ENCODE measurements around the gene ODF4.
A peak's percentile ranks its signal among the peaks of the same experiment; 100 is the strongest.
"Not testable (repeated sequence)": the region's sequence is repeated elsewhere in the genome, so short reads cannot be mapped to it uniquely, and the experiment has no call there.

The ODF4 gene

GRCh38 chr17:8392274-8392673 is 52.6 kb downstream of the ODF4 start:
- Mint-ChIP-seq H3K4me3 (no peak overlapping the region), H3K36me3 (no peaks in the 10 kb centered on the region), H3K4me1 (peaks cover 10% of the 10 kb centered on the region), H3K9me3 (no peaks in the 10 kb centered on the region), H3K27me3 (peaks cover 3% of the 10 kb centered on the region), H3K27ac (no peak overlapping the region)
- ATAC-seq: no peak

GRCh38 chr17:8392674-8393469 is 53.2 kb downstream of the ODF4 start:
- H3K4me1 Mint-ChIP-seq: peaks cover 10% of the 10 kb centered on the region
- H3K27ac Mint-ChIP-seq: peak overlapping the region; percentile 72
- H3K36me3 Mint-ChIP-seq: no peaks in the 10 kb centered on the region
- no peaks in the 10 kb centered on the region for H3K9me3 Mint-ChIP-seq
- H3K4me3 Mint-ChIP-seq: no peak overlapping the region
- ATAC-seq: peak; percentile 45
- H3K27me3 Mint-ChIP-seq: peaks cover 9% of the 10 kb centered on the region

GRCh38 chr17:8393470-8394231 is 54.0 kb downstream of the ODF4 start:
- H3K27me3 Mint-ChIP-seq: peaks cover 11% of the 10 kb centered on the region
- no peaks in the 10 kb centered on the region for H3K9me3 Mint-ChIP-seq
- no peak overlapping the region for H3K4me3 Mint-ChIP-seq
- H3K36me3 Mint-ChIP-seq: no peaks in the 10 kb centered on the region
- peaks cover 10% of the 10 kb centered on the region for H3K4me1 Mint-ChIP-seq
- H3K27ac Mint-ChIP-seq: peak overlapping the region; percentile 72
- ATAC-seq: no peak

- not testable (repeated sequence) for H3K4me3 Mint-ChIP-seq, ATAC-seq, H3K4me1 Mint-ChIP-seq, H3K9me3 Mint-ChIP-seq, H3K36me3 Mint-ChIP-seq, H3K27ac Mint-ChIP-seq
- peaks cover 11% of the 10 kb centered on the region for H3K27me3 Mint-ChIP-seq
These were observed 54.9 kb downstream of the ODF4 start for GRCh38 chr17:8394497-8394896.

Data from stimulated activated memory B cell treated with anti-CD40 and anti-IgM and Interleukin-4, amounts not matched to agents 10 μg/mL and 1 μg/mL and 100 μg/mL, for 72 hours (primary cell).